SK-N-SH treated with all-trans-retinoic acid at 6 μM for 48 hours (cell line): Measurements from ENCODE around the gene GCLC.

Source experiments
- ARNTL ChIP-seq: fragments of 450-650 bp; formaldehyde crosslinking; IDR thresholded peaks from 2 replicates; pipeline ENCODE4 v1.5.0; 2020; ENCODE audit warnings: low read depth, mild to moderate bottlenecking, moderate library complexity, borderline replicate concordance
- CSDC2 ChIP-seq: fragments of 250-450 bp; sonication (Bioruptor Pico); IDR thresholded peaks from 2 replicates; pipeline ENCODE4 v1.5.0; 2020; ENCODE audit warnings: mild to moderate bottlenecking, moderate library complexity
- ISL1 ChIP-seq: fragments of 250-450 bp; sonication (Bioruptor Pico); IDR thresholded peaks from 2 replicates; pipeline ENCODE4 v2.1.2; 2022; ENCODE audit warnings: mild to moderate bottlenecking, moderate library complexity
- ZFP3 ChIP-seq: fragments of 250-450 bp; sonication (Bioruptor Pico); IDR thresholded peaks from 2 replicates; pipeline ENCODE4 v1.5.0; 2020; ENCODE audit warnings: mild to moderate bottlenecking, moderate library complexity

GRCh38 chr6:53532061-53532797 is 12.7 kb downstream of the GCLC start:
- no peak for TF ChIP-seq ZFP3 (CRISPR knock-in tag)
- TF ChIP-seq ISL1 (CRISPR knock-in tag): no peak
- TF ChIP-seq CSDC2: no peak
- no peak for TF ChIP-seq ARNTL (CRISPR knock-in tag)
